CD4-positive, alpha-beta T cell treated with Interleukin-4 for 4 hours (primary cell): ENCODE results near the gene TLR9.
"Not testable (repeated sequence)": the region's sequence is repeated elsewhere in the genome, so short reads cannot be mapped to it uniquely, and the experiment has no call there.

Experiments
- DNase-seq: peaks from one replicate; pipeline ENCODE4 v3.0.0-alpha.2; 2020

The TLR9 gene

GRCh38 chr3:52225452-52226228 lies at the start of gene TLR9:
TSS of gene TLR9 (minus strand) at chr3:52225645. CDS start at chr3:52225529, 116 bp downstream.
- DNase-seq, result no peak

- not testable (repeated sequence) for DNase-seq
These were observed 49.3 kb upstream of the TLR9 start for GRCh38 chr3:52274781-52275180.

GRCh38 chr3:52272831-52273230 lies 47.4 kb upstream of the TLR9 start:
- DNase-seq, result no peak

GRCh38 chr3:52272172-52272571 lies 46.7 kb upstream of the TLR9 start:
- DNase-seq, result not testable (repeated sequence)

- no peak for DNase-seq
These were observed 44.9 kb upstream of the TLR9 start for GRCh38 chr3:52270252-52270754.

- DNase-seq, result peak; percentile 49
These were observed 44.3 kb upstream of the TLR9 start for GRCh38 chr3:52269776-52270175.

- DNase-seq, result peak; percentile 55
These were observed 42.6 kb upstream of the TLR9 start for GRCh38 chr3:52268036-52268435.

GRCh38 chr3:52265387-52265786 lies 39.9 kb upstream of the TLR9 start:
- no peak for DNase-seq

- no peak for DNase-seq
These were observed 37.0 kb upstream of the TLR9 start for GRCh38 chr3:52262447-52262846.

GRCh38 chr3:52259448-52259847 lies 34.0 kb upstream of the TLR9 start:
- no peak for DNase-seq

- DNase-seq, result no peak
These were observed 33.6 kb upstream of the TLR9 start for GRCh38 chr3:52259035-52259434.

GRCh38 chr3:52257911-52258310 lies 32.5 kb upstream of the TLR9 start:
- no peak for DNase-seq

- DNase-seq, result no peak
These were observed 31.2 kb upstream of the TLR9 start for GRCh38 chr3:52256622-52257021.

GRCh38 chr3:52256159-52256558 lies 30.7 kb upstream of the TLR9 start:
- DNase-seq, result no peak

- no peak for DNase-seq
These were observed 29.2 kb upstream of the TLR9 start for GRCh38 chr3:52254608-52255007.

GRCh38 chr3:52253314-52254304 lies 28.2 kb upstream of the TLR9 start:
- DNase-seq, result peak; percentile 87

GRCh38 chr3:52250122-52250521 lies 24.7 kb upstream of the TLR9 start:
- no peak for DNase-seq

- DNase-seq, result no peak
These were observed 24.2 kb upstream of the TLR9 start for GRCh38 chr3:52249683-52250082.

- no peak for DNase-seq
These were observed 23.5 kb upstream of the TLR9 start for GRCh38 chr3:52248816-52249547.

- DNase-seq, result no peak
These were observed 22.7 kb upstream of the TLR9 start for GRCh38 chr3:52248165-52248541.

- DNase-seq, result no peak
These were observed 22.1 kb upstream of the TLR9 start for GRCh38 chr3:52247409-52248164.
